Heart left ventricle (tissue), 13 donors: ENCODE measurements around the gene IL19.

Experiments used
- POLR2A ChIP-seq, 2 donors: fragments of 450-650 bp; IDR thresholded peaks; one replicate each; pipeline ENCODE4 v1.6.1; 2017; ENCODE audit warnings: antibody characterized with exemption in 2 of 2, mild to moderate bottlenecking in 2 of 2, moderate library complexity in 2 of 2
- TF ChIP-seq, protein P1 (sequence below), 12 donors: fragments of 200-600 bp; sonication (generic) in 4 of 12; IDR thresholded peaks; one replicate each; pipeline versions ENCODE4 v1.5.0 to v1.8.0; 2018 to 2022; ENCODE audit warnings: antibody characterized with exemption in 12 of 12, mild to moderate bottlenecking in 5 of 12
- donor health status: ischemic (EF 13 %, LVEDD 7.1; RV severe dilation, severe dysfunction).
- donor health status: DM: no; HTN: yes; CAD: no.
- donor health status: DM: no; HTN: no; CAD: no.
- donor health status: ischemic (EF 25% LVEDD 6.9; RV normal size, moderate dysfunction).
- donor health status: ischemic (EF 25% LVEDD 5.7; RV mildly dilated, moderate dysfunction).
- donor health status: ischemic (EF 35%, LVEDD 5.7; RV mildly dilated, moderate dysfunction).
- donor health status: nonischemic (EF 11% LVEDD 7.7; RV severe dilation, severe dysfunction).
- donor health status: DM: yes; HTN: yes; CAD: no.
- donor health status: PGD.
- donor health status: ischemic (EF 29% LVEDD 5.4; RV normal size, mild dysfunction).
- donor health status: nonischemic (EF 23%, LVEDD 6.1; RV moderate dilation, normal function).

DNA sequence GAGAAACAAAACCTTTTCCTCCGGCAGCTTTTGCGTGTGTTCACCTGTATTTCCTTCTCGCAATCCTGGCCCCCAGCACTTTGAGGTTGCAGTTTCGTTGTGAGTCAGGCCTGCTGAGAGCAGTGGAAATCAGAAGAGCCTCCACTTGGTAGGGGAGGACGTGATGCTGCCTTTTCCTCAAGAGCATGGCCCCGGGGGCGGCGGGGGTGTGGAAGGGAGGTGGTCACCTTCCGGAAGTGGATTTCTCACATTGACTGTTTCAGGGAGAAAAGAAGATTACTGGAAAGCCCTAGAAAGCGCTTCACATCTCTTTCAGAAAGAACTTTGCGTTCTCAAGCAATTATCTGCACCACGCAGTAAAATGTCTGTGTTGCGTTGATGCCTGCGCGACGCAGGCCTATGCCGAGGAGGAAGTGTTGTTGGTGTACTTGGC lies 13.9 kb downstream of the IL19 start:
- no peak for TF ChIP-seq POLR2A (IDR thresholded peaks at IDR 0.05)
- TF ChIP-seq, protein P1, sequence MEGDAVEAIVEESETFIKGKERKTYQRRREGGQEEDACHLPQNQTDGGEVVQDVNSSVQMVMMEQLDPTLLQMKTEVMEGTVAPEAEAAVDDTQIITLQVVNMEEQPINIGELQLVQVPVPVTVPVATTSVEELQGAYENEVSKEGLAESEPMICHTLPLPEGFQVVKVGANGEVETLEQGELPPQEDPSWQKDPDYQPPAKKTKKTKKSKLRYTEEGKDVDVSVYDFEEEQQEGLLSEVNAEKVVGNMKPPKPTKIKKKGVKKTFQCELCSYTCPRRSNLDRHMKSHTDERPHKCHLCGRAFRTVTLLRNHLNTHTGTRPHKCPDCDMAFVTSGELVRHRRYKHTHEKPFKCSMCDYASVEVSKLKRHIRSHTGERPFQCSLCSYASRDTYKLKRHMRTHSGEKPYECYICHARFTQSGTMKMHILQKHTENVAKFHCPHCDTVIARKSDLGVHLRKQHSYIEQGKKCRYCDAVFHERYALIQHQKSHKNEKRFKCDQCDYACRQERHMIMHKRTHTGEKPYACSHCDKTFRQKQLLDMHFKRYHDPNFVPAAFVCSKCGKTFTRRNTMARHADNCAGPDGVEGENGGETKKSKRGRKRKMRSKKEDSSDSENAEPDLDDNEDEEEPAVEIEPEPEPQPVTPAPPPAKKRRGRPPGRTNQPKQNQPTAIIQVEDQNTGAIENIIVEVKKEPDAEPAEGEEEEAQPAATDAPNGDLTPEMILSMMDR (IDR thresholded peaks at IDR 0.05), result no peak
